ENCODE results near the gene ADPRS.

Gene ADPRS

GRCh38 chr1:36087233-36088123 is 1.2 kb upstream of the ADPRS start:
- no peak for DNase-seq

- no peak for DNase-seq
Observed at GRCh38 chr1:36088265-36088576, 471 bp upstream of the ADPRS start.

GRCh38 chr1:36089393-36090121 is 865 bp downstream of the ADPRS start:
- no peak for DNase-seq

- no peak for DNase-seq
Observed at GRCh38 chr1:36091141-36091540, 2.4 kb downstream of the ADPRS start.

- no peak for DNase-seq
Observed at GRCh38 chr1:36091698-36092097, 3.0 kb downstream of the ADPRS start.

GRCh38 chr1:36092166-36092797 is 3.6 kb downstream of the ADPRS start:
- no peak for DNase-seq

GRCh38 chr1:36092798-36093185 is 4.1 kb downstream of the ADPRS start:
- no peak for DNase-seq

- DNase-seq = no peak
Observed at GRCh38 chr1:36093226-36093625, 4.5 kb downstream of the ADPRS start.

- DNase-seq = no peak
Observed at GRCh38 chr1:36093929-36094328, 5.2 kb downstream of the ADPRS start.

- no peak for DNase-seq
Observed at GRCh38 chr1:36094621-36095061, 5.9 kb downstream of the ADPRS start.

- no peak for DNase-seq
Observed at GRCh38 chr1:36095760-36096405, 7.2 kb downstream of the ADPRS start.

- no peak for DNase-seq
Observed at GRCh38 chr1:36096500-36097432, 8.1 kb downstream of the ADPRS start.

GRCh38 chr1:36097693-36098585 is 9.2 kb downstream of the ADPRS start:
- DNase-seq = no peak

- DNase-seq = no peak
Observed at GRCh38 chr1:36098650-36099365, 10.1 kb downstream of the ADPRS start.

GRCh38 chr1:36099681-36100341 is 11.1 kb downstream of the ADPRS start:
- DNase-seq = peak; percentile 52

GRCh38 chr1:36100376-36100775 is 11.7 kb downstream of the ADPRS start:
- no peak for DNase-seq

- no peak for DNase-seq
Observed at GRCh38 chr1:36101546-36101945, 12.9 kb downstream of the ADPRS start.

- DNase-seq = no peak
Observed at GRCh38 chr1:36106269-36106668, 17.6 kb downstream of the ADPRS start.

GRCh38 chr1:36107394-36107793 is 18.7 kb downstream of the ADPRS start:
- no peak for DNase-seq

GRCh38 chr1:36108314-36108713 is 19.6 kb downstream of the ADPRS start:
- no peak for DNase-seq

Measured in NCI-H146 (cell line).